Measurements from ENCODE around the gene GADD45G.

Gene GADD45G

DNA sequence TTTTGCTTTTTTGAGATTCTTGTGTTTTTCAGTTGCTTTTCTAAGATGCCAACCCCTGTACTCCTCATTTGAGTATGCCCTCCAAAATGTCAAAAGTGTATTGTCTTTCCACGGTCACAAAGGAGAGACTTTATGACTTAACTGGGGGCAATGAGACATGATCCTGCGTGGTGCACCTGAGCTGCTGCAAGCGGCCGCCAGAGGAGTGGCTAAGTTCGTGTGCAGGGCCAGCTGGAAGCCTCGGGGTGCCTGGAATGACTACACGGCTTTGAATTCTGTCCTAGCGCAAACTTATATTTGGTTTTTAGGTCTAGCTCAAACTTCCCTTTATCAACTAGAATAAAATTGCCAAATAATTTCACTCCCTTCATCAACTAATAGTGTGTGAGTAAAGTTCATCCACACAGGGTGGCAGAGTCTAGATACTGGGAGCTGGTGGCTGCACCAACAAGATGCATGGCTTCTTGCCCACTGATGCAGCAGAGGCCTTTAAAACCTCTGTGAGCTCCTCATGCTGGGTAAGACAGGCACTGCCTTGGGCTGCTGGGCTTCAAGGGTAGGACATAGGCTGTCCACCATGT, 4.7 kb downstream of the GADD45G start:
- DNase-seq (ENCODE audit: low spot score) = no peak

- no peak for DNase-seq (ENCODE audit: low spot score)
These were observed 5.6 kb downstream of the GADD45G start for GRCh38 chr9:89610391-89610925.

- DNase-seq (ENCODE audit: low spot score) = no peak
These were observed 6.6 kb downstream of the GADD45G start for GRCh38 chr9:89611425-89611824.

GRCh38 chr9:89612566-89613278, 7.9 kb downstream of the GADD45G start:
- no peak for DNase-seq (ENCODE audit: low spot score)

DNA sequence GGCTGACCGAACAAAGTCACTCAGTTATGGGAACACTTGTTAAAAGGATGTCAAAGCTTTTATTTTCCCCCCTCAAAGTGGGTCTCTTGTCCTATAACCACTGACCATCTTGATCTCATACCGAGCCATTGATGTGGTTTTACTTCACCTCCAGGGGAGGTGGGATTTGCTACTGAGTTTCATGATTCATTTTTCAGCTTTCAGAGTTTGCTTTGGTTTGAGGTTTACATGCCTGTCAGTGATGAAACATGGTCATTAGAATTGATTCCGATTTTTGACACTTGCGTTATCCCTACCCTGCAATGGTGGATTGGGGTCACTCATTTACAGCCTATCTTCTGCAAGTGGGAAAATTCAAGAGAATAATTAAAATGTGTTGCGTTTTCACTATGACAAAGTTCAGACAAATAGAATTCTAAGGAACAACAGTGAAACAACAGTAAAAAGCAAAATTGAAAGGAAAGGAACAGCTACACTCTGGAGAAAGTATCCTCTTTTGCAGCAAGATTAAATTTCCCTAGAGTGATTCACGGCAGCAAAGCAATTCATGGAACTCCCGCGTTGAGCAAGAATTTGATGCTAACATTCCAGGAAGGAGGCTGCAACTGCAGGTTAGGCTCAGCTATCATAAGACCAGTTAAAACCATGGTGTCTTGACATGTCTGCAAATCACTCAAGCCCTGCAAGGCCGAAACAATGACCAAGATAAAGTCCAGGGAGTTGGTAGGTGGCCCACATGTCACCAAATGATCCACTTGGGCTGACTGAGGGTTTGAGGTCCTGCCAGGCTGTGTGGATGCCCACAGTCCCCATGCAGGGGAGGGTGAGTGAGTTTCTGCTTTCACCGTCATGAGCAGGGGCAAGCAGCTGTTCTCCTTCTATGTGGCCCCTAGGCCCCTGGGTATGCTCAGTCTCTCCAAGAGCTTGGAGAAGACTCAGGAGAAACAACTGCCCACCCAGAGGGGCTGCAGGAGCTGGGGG, 9.4 kb downstream of the GADD45G start:
- DNase-seq (ENCODE audit: low spot score) = no peak

DNA sequence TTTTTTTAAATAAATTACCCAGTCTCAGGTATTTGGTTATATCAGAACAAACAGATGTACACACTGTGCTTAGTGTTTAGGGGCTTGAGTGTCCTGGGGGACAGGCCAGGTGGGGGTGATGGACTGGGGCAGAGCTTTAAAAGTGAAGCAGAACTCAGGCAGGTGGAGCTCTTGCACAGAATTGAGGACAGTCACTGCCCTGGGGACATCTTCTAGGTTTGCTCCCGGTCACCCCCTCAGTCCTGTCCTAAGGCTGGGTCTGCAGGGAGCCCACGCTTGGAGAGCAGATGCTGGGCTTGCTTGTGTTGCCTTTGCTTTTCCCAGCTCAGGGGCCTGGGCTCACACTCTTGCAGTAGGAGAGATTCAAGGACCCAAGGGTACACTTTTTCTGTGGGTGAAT, 10.8 kb downstream of the GADD45G start:
- DNase-seq (ENCODE audit: low spot score) = no peak

- DNase-seq (ENCODE audit: low spot score) = no peak
These were observed 11.6 kb downstream of the GADD45G start for GRCh38 chr9:89616411-89616810.

DNA sequence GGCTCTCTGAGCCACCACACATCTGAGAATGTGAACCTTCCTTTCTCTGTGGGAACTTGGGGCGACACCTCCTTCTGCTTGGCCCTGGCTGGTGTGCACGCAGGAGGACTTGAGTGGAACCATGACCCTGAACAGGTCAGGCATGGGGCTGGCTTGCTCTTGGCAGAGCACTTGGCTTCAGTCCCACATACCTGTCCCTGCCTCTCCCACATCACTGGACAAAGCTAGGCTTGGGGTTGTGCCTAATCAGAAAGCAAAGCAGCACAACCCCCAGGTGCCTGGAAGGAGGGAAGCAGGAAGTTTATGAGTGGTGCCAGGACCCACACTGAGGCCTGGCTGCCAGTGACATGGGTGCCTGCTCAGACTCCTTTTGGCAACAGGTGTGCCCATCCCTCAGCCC, 13.2 kb downstream of the GADD45G start:
- no peak for DNase-seq (ENCODE audit: low spot score)

GRCh38 chr9:89619019-89619418, 14.2 kb downstream of the GADD45G start:
- DNase-seq (ENCODE audit: low spot score) = no peak

- no peak for DNase-seq (ENCODE audit: low spot score)
These were observed 14.8 kb downstream of the GADD45G start for GRCh38 chr9:89619424-89620138.

DNA sequence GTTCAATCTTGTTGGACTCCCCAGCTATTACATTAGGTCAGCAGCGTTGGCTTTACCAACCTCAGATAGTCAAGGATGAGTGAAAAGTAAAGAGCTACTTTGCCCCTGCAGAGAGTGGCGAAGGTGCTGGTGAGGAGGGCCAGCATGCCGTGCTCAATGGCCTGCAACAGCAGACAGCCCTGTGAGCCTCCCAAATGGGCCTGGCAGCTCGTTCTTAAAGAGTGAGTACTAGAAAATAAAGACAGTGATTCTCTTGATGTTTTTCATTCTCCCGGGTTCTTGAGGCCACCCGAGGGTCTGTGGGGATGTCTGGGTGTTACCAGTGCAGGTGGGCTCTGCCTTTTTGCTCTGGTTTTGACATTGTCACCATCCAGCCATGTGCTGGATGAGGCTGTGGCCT, 16.2 kb downstream of the GADD45G start:
- DNase-seq (ENCODE audit: low spot score) = no peak

- no peak for DNase-seq (ENCODE audit: low spot score)
These were observed 16.9 kb downstream of the GADD45G start for GRCh38 chr9:89621676-89622075.

DNA sequence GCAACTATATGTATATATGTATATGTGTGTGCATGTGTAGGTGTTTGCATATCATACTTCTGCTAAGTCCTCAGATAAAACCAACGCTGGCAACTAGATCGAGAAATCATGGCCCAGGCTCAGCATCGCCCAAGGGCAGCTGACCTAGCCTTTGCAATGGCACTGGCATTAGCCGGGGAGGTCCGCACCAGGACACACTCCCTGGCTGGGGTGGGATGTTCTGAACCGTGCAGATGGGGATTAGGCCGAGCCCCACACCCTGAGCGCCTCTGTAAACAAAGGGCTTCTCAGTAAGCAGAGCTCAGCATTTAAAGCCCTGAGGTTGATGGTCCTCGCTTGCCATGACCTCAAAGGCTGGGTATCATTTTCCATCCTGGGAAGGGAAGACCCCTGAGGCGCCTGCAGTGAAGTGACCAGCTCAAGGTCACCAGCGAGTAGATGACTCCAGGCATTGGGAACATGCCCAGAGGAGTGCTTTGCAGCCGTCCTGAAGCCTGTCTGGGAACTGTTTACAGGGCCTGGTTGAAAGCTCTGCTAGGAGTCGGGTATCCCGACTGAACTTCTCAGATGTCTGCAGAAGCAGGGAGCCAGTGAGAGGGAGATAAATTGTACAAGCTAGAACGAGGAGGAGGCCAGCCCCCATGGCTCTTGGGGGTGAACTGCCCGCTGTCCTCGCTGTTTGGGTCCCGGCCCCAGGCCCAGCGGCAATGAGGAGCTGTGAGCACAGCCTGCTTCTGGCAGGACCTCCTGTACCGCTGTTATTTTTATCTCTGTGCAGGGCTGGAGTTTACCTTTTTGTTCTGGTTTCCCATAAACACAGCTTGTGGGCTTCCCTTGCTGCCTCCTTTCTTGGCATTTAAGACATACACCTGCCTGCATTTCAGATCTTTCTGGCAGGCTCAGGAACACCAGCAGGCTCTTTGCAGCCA, 18.4 kb downstream of the GADD45G start:
- DNase-seq (ENCODE audit: low spot score) = no peak

- DNase-seq (ENCODE audit: low spot score) = no peak
These were observed 19.2 kb downstream of the GADD45G start for GRCh38 chr9:89623925-89624420.

GRCh38 chr9:89625721-89626687, 21.2 kb downstream of the GADD45G start:
- no peak for DNase-seq (ENCODE audit: low spot score)

- DNase-seq (ENCODE audit: low spot score) = no peak
These were observed 22.0 kb downstream of the GADD45G start for GRCh38 chr9:89626741-89627265.

DNA sequence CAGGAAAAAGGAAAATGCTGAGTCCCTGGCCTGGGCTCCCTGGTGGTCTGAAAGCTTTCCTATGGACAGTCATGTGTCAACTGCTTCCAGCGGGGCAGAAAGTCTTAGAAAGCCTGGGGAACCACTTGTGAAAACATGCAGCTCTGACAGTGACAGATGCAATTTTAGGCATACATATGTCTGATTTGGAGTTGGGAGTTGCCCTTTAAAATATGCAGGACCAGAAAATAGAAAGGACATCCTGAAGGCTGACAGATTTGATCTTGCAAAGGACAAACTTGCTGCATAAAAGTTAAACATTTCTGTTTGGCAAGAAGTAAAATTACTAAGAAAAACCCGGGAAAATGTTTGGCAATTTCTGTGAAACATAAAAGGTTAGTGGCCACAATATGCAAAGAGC, 23.8 kb downstream of the GADD45G start:
- DNase-seq (ENCODE audit: low spot score) = no peak

DNA sequence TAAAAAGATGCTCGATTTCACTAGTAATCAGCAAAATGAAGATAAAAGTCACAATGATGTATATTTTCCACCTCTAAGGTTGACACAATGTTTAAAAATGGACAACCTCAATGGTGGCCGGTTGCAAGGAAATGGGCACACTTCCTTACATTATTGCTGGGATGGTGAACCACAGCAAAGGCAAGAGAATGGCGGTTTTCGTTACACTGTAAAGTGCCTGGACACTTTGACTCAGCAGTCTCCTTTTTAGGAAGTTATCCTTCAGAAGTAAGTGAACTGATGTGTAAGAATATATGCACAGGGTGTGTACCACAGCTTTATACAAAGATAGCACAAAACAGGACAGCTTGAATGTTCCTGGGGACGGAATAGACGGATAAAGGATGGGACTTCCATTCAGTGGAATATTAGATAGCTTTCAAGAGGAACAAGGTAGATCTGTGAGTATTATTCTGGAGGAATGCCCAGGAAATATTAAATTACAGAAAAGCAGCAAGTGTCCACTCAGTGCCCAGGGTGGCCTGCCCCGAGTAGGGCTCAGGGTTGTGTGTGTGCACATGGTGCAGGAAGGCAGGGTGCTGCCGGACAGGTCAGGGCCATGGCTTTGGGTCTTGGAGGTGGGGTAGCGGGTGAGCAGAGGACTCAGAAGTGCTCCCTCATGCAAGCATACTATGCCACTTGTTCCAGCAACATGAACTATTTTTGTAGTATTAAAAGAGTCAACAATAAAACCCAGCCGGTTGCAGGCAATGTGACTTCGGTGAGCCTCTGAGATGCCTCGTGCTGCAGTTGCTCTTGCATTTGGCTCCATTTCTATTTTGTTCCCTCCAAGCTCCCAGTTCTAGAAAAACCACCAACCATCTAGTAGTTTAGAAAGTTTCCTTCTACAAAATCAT, 24.5 kb downstream of the GADD45G start:
- DNase-seq (ENCODE audit: low spot score) = no peak

All from left forelimb (tissue), 1 donor.